ENCODE data around the gene TOX4. TPM values are rescaled to one million over a fixed set of nuclear protein-coding genes. Genes with fewer than 3 reads are reported as not detected.

The TOX4 gene
- total and polyA plus RNA-seq, 2 of the 8 experiments (the other 6 are each of a cell fraction or from before 2014, with no cell fraction given): 51.5 to 58.3 TPM

GRCh38 chr14:21543521-21543960 is 66.5 kb downstream of the TOX4 start (continued):
- no peak for TF ChIP-seq CTCF (IDR thresholded peaks at IDR 0.05; ENCODE audit: control extremely low read depth in 1 of 3, insufficient read depth in 1 of 3, low read depth in 1 of 3, low read length in 3 of 3)
